Activated CD4-positive, alpha-beta memory T cell treated with anti-CD3 and anti-CD28 coated beads, Interleukin-2, amount 10 ng/mL, durations not matched to agents 7 days and 5 days (primary cell): ENCODE data around the gene ATP9B. TPM values are rescaled to one million over a fixed set of nuclear protein-coding genes. Genes with fewer than 3 reads are reported as not detected.

ENCODE experiments used
- CTCF ChIA-PET: fragments of 350-600 bp; sonication (Branson Sonifier 250); formaldehyde crosslinking; loops from one replicate; lab custom pipeline; 2021; ENCODE audit warnings: antibody characterized with exemption, inconsistent platforms; lab: Charles Lee
- POLR2A ChIA-PET: fragments of 350-600 bp; sonication (Branson Sonifier 250); formaldehyde crosslinking; loops from one replicate; lab custom pipeline; 2021; ENCODE audit warnings: antibody characterized with exemption; lab: Charles Lee
- DNase-seq: peaks from one replicate; pipeline ENCODE4 v3.0.0-alpha.2; 2020
- H3K27ac Mint-ChIP-seq: one replicate; pipeline ENCODE4 v1.8.0; 2021; ENCODE audit warnings: mild to moderate bottlenecking, mixed read lengths
- H3K27me3 Mint-ChIP-seq: one replicate; pipeline ENCODE4 v1.8.0; 2021; ENCODE audit warnings: mixed read lengths
- H3K36me3 Mint-ChIP-seq: one replicate; pipeline ENCODE4 v1.8.0; 2021; ENCODE audit warnings: low read depth, mixed read lengths
- H3K4me1 Mint-ChIP-seq: one replicate; pipeline ENCODE4 v1.8.0; 2021; ENCODE audit warnings: mixed read lengths
- H3K4me3 Mint-ChIP-seq: one replicate; pipeline ENCODE4 v1.8.0; 2021; ENCODE audit warnings: mild to moderate bottlenecking, mixed read lengths
- H3K9me3 Mint-ChIP-seq: one replicate; pipeline ENCODE4 v1.8.0; 2021; ENCODE audit warnings: mixed read lengths
- total RNA-seq, 2 experiments: library from RNA; stranded (reverse); gene quantifications; one replicate each; pipeline ENCODE4 v1.2.3, GENCODE V29; 2021

ATP9B gene
- total RNA-seq, 2 experiments from 2014 or later = 25.7 to 27.2 TPM

- Mint-ChIP-seq H3K27me3 (no peaks in the 10 kb centered on the region), H3K27ac (no peak overlapping the region), H3K4me3 (no peak overlapping the region), H3K4me1 (peaks cover 4% of the 10 kb centered on the region), H3K9me3 (no peaks in the 10 kb centered on the region), H3K36me3 (peaks cover 18% of the 10 kb centered on the region)
- CTCF ChIA-PET = no interaction called here
- DNase-seq = no peak
- POLR2A ChIA-PET = no interaction called here
Measured at GRCh38 chr18:79424880-79425568, 355.8 kb downstream of the ATP9B start.

DNA sequence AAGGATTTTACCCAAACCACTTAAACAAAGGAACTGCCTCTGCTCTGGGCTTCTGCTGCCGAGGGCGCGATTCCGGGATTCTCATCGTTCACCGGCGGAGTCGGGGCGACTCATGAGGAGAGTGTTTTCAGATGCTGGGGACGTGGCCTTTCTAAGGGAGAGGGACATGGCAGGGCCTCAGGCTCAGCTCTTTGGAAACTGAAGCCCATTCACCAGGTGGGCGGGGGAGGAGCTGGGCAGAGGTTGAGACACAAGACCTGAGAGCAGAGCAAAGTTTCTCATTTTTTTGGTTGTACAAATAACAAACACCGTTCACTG is 356.3 kb downstream of the ATP9B start:
- CTCF ChIA-PET = no interaction called here
- H3K27ac Mint-ChIP-seq = no peak overlapping the region

GRCh38 chr18:79426376-79427300 is 357.4 kb downstream of the ATP9B start:
- ChIA-PET POLR2A (no interaction called here), CTCF (no interaction called here)
- H3K4me1 Mint-ChIP-seq = peaks cover 4% of the 10 kb centered on the region
- no peak overlapping the region for H3K4me3 Mint-ChIP-seq
- H3K9me3 Mint-ChIP-seq = no peaks in the 10 kb centered on the region
- H3K36me3 Mint-ChIP-seq = peaks cover 13% of the 10 kb centered on the region
- DNase-seq = no peak
- H3K27me3 Mint-ChIP-seq = no peaks in the 10 kb centered on the region
- no peak overlapping the region for H3K27ac Mint-ChIP-seq

More for the DNA sequence above, 356.3 kb downstream of the ATP9B start:
- Mint-ChIP-seq H3K4me1 (peaks cover 4% of the 10 kb centered on the region), H3K36me3 (peaks cover 15% of the 10 kb centered on the region), H3K4me3 (no peak overlapping the region), H3K9me3 (no peaks in the 10 kb centered on the region), H3K27me3 (no peaks in the 10 kb centered on the region)
- DNase-seq = no peak
- POLR2A ChIA-PET = no interaction called here

DNA sequence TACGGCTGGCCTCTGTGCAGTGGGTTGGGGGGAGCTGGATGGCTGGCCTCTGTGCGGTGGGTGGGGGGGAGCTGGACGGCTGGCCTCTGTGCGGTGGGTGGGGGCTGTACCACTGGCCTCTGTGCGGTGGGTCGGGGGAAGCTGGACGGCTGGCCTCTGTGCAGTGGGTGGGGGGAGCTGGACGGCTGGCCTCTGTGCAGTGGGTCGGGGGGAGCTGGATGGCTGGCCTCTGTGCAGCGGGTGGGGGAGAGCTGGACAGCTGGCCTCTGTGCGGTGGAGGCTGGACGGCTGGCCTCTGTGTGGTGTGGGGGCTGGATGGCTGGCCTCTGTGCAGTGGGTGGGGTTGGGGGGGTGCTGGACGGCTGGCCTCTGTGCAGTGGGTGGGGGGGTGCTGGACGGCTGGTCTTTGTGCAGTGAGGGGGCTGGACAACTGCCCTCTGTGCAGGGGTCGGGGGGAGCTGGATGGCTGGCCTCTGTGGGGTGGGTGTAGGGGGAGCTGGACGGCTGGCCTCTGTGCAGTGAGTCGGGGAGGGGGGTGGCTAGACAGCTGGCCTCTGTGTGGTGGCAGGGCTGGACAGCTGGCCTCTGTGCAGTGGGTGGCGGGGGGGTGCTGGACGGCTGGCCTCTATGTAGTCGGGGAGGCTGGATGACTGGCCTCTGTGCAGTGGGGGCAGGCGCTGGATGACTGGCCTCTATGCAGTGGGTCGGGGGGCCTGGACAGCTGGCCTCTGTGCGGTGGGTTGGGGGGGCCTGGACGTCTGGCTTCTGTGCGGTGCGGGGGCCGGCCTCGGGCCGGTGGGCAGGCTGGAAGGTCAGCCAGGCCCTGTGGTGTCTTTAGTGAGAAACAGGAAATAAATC is 358.4 kb downstream of the ATP9B start:
- no peak for DNase-seq
- Mint-ChIP-seq H3K27ac (no peak overlapping the region), H3K36me3 (peaks cover 13% of the 10 kb centered on the region), H3K27me3 (no peaks in the 10 kb centered on the region), H3K4me1 (peaks cover 4% of the 10 kb centered on the region), H3K9me3 (no peaks in the 10 kb centered on the region), H3K4me3 (no peak overlapping the region)
- ChIA-PET CTCF (no interaction called here), POLR2A (no interaction called here)

Other genes starting within 250 kb of the ATP9B start
- gene SALL3, start 89.6 kb upstream of the ATP9B start, total RNA-seq = not detected